ENCODE results near the gene C14orf180.

The C14orf180 gene

DNA sequence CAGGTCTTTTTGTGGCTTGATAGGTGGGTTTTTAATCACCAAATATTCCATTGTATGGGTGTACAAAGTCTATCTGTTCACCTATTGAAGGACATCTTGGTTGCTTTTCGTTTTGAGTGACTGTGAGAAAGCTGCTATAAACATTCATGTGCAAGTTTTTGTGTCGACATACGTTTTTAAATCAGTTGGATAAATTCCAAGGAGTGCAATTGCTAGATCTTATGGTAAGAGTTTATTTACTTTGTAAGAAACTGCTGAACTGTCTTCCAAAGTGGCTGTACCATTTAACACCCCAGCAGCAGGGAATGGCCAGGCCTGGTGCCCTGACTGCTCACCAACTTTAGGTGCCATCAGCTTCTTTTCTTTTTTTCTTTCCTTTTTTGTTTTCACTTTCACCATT is 45.5 kb upstream of the C14orf180 start:
- TF ChIP-seq, protein P1, sequence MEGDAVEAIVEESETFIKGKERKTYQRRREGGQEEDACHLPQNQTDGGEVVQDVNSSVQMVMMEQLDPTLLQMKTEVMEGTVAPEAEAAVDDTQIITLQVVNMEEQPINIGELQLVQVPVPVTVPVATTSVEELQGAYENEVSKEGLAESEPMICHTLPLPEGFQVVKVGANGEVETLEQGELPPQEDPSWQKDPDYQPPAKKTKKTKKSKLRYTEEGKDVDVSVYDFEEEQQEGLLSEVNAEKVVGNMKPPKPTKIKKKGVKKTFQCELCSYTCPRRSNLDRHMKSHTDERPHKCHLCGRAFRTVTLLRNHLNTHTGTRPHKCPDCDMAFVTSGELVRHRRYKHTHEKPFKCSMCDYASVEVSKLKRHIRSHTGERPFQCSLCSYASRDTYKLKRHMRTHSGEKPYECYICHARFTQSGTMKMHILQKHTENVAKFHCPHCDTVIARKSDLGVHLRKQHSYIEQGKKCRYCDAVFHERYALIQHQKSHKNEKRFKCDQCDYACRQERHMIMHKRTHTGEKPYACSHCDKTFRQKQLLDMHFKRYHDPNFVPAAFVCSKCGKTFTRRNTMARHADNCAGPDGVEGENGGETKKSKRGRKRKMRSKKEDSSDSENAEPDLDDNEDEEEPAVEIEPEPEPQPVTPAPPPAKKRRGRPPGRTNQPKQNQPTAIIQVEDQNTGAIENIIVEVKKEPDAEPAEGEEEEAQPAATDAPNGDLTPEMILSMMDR (IDR thresholded peaks at IDR 0.05; ENCODE audit: low read depth, low read length) = no peak
- no peak for TF ChIP-seq EZH2phosphoT487 (IDR thresholded peaks at IDR 0.05; ENCODE audit: low read depth)
- Histone ChIP-seq H3K9ac (ENCODE audit: low read length) (no peak overlapping the region), H3K4me3 (ENCODE audit: low read length) (no peak overlapping the region), H4K20me1 (ENCODE audit: insufficient read depth, low read length) (no peaks in the 10 kb centered on the region), H3K9me3 (ENCODE audit: insufficient read depth, low read length) (no peaks in the 10 kb centered on the region), H3K79me2 (ENCODE audit: low read length) (no peaks in the 10 kb centered on the region), H3K27ac (ENCODE audit: low read length) (no peak overlapping the region), H3K4me1 (ENCODE audit: low read length) (no peaks in the 10 kb centered on the region), H3K36me3 (replicated peaks; ENCODE audit: low read depth, low read length) (no peaks in the 10 kb centered on the region), H3K27me3 (ENCODE audit: low read depth, low read length) (peaks cover 34% of the 10 kb centered on the region; the same call in 1 of the 2 replicates), H2AFZ (ENCODE audit: low read depth, low read length) (no peak overlapping the region), H3K4me2 (ENCODE audit: low read length) (no peak overlapping the region)

DNA sequence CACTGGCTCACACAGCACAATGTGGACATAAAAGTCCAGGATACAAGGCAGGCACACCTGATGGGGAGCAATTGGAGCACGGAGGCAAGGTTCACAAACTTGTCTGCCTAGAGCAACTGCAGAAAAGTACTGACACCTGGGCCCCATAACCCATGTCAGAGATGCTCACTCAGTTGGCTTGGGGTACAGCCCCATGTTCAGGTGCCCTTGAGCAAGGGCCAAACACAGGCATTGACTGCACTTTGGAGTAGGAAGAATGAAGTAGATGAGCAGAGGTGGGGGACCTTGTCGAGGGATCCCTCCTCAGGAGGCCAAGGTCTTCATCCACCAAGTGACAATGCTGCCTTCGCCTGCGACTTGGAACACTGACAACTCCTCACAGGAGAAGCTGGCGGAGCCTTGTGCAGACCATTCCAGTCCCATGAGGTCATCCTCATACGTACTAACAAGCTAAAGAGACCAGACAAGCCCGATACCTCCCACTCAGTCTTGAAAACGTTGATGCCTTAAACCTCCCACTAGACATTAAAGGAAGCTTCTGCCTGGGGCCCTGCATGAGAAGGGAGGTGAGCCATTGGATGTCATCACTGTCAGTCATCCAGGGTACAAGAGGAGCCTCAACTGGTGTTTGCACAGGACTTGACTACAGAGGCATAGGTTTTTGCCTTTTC is 42.5 kb upstream of the C14orf180 start:
- H3K4me1 ChIP-seq (ENCODE audit: low read length) = no peaks in the 10 kb centered on the region
- no peak overlapping the region for H3K9ac ChIP-seq (ENCODE audit: low read length)
- no peak overlapping the region for H3K4me3 ChIP-seq (ENCODE audit: low read length)
- H3K9me3 ChIP-seq (ENCODE audit: insufficient read depth, low read length) = no peaks in the 10 kb centered on the region
- no peak overlapping the region for H3K4me2 ChIP-seq (ENCODE audit: low read length)
- no peaks in the 10 kb centered on the region for H3K36me3 ChIP-seq (replicated peaks; ENCODE audit: low read depth, low read length)
- no peak for TF ChIP-seq EZH2phosphoT487 (IDR thresholded peaks at IDR 0.05; ENCODE audit: low read depth)
- TF ChIP-seq, protein P1 (IDR thresholded peaks at IDR 0.05; ENCODE audit: low read depth, low read length) = no peak
- no peak overlapping the region for H2AFZ ChIP-seq (ENCODE audit: low read depth, low read length)
- H3K27ac ChIP-seq (ENCODE audit: low read length) = no peak overlapping the region
- H3K79me2 ChIP-seq (ENCODE audit: low read length) = no peaks in the 10 kb centered on the region
- H4K20me1 ChIP-seq (ENCODE audit: insufficient read depth, low read length) = no peaks in the 10 kb centered on the region
- H3K27me3 ChIP-seq (ENCODE audit: low read depth, low read length) = peaks cover 35% of the 10 kb centered on the region

DNA sequence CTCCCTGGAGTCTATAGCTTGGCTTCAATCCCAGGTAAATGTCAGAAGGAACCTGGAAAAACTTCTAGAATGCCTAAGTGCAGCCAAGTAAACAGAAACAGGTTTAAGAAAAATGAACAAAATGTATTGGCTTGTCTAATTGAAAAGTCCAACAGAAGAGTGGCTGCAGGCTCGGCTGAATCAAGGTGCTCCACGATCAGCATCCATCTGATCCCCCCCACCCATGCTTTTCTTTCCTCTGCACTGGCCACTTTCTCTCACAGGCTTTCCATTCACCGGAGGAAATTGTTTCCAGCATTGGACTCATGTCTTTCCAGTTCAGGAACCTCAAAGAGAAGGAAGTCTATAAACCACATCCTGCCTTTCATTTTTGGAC is 42.0 kb upstream of the C14orf180 start:
- Histone ChIP-seq H3K4me3 (ENCODE audit: low read length) (no peak overlapping the region), H3K79me2 (ENCODE audit: low read length) (no peaks in the 10 kb centered on the region), H2AFZ (ENCODE audit: low read depth, low read length) (no peak overlapping the region), H3K27ac (ENCODE audit: low read length) (no peak overlapping the region), H3K4me2 (ENCODE audit: low read length) (no peak overlapping the region), H3K9me3 (ENCODE audit: insufficient read depth, low read length) (no peaks in the 10 kb centered on the region), H4K20me1 (ENCODE audit: insufficient read depth, low read length) (no peaks in the 10 kb centered on the region), H3K9ac (ENCODE audit: low read length) (no peak overlapping the region), H3K4me1 (ENCODE audit: low read length) (no peaks in the 10 kb centered on the region), H3K27me3 (ENCODE audit: low read depth, low read length) (peaks cover 35% of the 10 kb centered on the region), H3K36me3 (replicated peaks; ENCODE audit: low read depth, low read length) (no peaks in the 10 kb centered on the region)
- TF ChIP-seq, protein P1 (IDR thresholded peaks at IDR 0.05; ENCODE audit: low read depth, low read length) = no peak
- TF ChIP-seq EZH2phosphoT487 (IDR thresholded peaks at IDR 0.05; ENCODE audit: low read depth) = no peak

DNA sequence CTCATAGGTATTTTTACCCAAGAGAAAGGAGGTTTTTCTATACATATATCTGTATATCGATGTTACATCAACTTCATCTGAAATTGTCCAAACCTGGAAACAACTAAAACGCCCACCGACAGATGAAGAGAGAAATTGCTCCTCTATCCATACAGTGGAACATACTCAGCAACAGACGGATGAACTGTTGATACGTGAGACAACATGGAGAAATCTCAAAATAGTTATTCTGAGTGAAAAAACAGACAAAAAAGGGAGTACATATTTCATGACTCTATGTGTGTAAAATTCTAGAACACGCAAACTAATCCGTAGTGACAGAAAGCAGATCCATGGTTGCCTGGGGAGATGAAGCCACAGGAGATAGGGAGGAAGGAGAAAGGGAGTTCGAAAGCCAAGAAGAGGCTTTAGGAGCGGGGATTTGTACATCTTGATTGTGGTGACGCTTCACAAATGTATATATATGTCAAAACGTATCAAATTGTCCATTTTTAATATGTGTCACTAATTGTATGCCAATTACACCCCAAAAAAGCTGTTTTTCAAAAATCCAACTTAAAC is 37.6 kb upstream of the C14orf180 start:
- TF ChIP-seq EZH2phosphoT487 (IDR thresholded peaks at IDR 0.05; ENCODE audit: low read depth) = no peak
- TF ChIP-seq, protein P1 (IDR thresholded peaks at IDR 0.05; ENCODE audit: low read depth, low read length) = no peak
- H3K36me3 ChIP-seq (replicated peaks; ENCODE audit: low read depth, low read length) = no peaks in the 10 kb centered on the region
- H3K4me3 ChIP-seq (ENCODE audit: low read length) = no peak overlapping the region
- H3K27ac ChIP-seq (ENCODE audit: low read length) = no peak overlapping the region
- no peaks in the 10 kb centered on the region for H3K79me2 ChIP-seq (ENCODE audit: low read length)
- no peak overlapping the region for H3K9ac ChIP-seq (ENCODE audit: low read length)
- no peaks in the 10 kb centered on the region for H4K20me1 ChIP-seq (ENCODE audit: insufficient read depth, low read length)
- peaks cover 40% of the 10 kb centered on the region for H3K27me3 ChIP-seq (ENCODE audit: low read depth, low read length)
- no peaks in the 10 kb centered on the region for H3K9me3 ChIP-seq (ENCODE audit: insufficient read depth, low read length)
- H3K4me1 ChIP-seq (ENCODE audit: low read length) = no peaks in the 10 kb centered on the region
- no peak overlapping the region for H3K4me2 ChIP-seq (ENCODE audit: low read length)
- H2AFZ ChIP-seq (ENCODE audit: low read depth, low read length) = no peak overlapping the region

Measured in OCI-LY3 (cell line).